ENCODE measurements around the gene CCDC150. TPM values are rescaled to one million over a fixed set of nuclear protein-coding genes. Genes with fewer than 3 reads are reported as not detected.
"Not testable (repeated sequence)": the region's sequence is repeated elsewhere in the genome, so short reads cannot be mapped to it uniquely, and the experiment has no call there.

The CCDC150 gene
- total RNA-seq, 1 donor, result 5.8 TPM

DNA sequence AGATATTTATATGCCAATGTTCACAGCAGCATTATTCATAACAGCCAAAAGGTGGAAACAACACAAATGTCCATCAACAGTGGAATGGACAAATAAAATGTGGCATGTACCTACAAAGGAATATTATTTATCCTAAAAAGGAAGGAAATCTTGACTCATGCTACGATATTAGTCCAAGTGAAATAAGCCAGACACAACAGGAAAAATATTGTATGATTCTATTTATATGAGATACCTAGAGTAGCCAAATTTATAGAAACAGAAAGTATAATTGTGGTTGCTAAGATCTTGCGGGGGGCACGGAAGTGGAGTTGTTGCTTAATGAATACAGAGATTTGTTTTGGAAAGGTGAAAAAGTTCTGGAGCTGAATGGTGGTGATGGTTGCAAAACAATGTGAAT lies 33.0 kb upstream of the CCDC150 start:
- no peak overlapping the region for H3K27ac ChIP-seq (ENCODE audit: low read depth, low read length)
- H3K9me3 ChIP-seq (ENCODE audit: low read depth, low read length), result no peaks in the 10 kb centered on the region
- no peak for DNase-seq (ENCODE audit: insufficient read length, low spot score, missing footprints)
- H3K27me3 ChIP-seq (ENCODE audit: insufficient read depth, low read length), result no peaks in the 10 kb centered on the region
- peaks cover 20% of the 10 kb centered on the region for H3K4me1 ChIP-seq (ENCODE audit: insufficient read depth, low read length)
- no peaks in the 10 kb centered on the region for H3K79me2 ChIP-seq (ENCODE audit: insufficient read depth, low read length)
- TF ChIP-seq, protein P1, sequence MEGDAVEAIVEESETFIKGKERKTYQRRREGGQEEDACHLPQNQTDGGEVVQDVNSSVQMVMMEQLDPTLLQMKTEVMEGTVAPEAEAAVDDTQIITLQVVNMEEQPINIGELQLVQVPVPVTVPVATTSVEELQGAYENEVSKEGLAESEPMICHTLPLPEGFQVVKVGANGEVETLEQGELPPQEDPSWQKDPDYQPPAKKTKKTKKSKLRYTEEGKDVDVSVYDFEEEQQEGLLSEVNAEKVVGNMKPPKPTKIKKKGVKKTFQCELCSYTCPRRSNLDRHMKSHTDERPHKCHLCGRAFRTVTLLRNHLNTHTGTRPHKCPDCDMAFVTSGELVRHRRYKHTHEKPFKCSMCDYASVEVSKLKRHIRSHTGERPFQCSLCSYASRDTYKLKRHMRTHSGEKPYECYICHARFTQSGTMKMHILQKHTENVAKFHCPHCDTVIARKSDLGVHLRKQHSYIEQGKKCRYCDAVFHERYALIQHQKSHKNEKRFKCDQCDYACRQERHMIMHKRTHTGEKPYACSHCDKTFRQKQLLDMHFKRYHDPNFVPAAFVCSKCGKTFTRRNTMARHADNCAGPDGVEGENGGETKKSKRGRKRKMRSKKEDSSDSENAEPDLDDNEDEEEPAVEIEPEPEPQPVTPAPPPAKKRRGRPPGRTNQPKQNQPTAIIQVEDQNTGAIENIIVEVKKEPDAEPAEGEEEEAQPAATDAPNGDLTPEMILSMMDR (IDR thresholded peaks at IDR 0.05; ENCODE audit: extremely low read depth, low read depth, low read length), result no peak
- no peak overlapping the region for H3K4me3 ChIP-seq (ENCODE audit: insufficient read depth, low read length)
- H3K36me3 ChIP-seq (ENCODE audit: insufficient read depth, low read length), result no peaks in the 10 kb centered on the region
- H4K20me1 ChIP-seq (ENCODE audit: insufficient read depth, low read length), result no peaks in the 10 kb centered on the region
- H2AFZ ChIP-seq (ENCODE audit: low read length), result no peak overlapping the region
- H3K4me2 ChIP-seq (ENCODE audit: insufficient read depth, low read length), result no peak overlapping the region

DNA sequence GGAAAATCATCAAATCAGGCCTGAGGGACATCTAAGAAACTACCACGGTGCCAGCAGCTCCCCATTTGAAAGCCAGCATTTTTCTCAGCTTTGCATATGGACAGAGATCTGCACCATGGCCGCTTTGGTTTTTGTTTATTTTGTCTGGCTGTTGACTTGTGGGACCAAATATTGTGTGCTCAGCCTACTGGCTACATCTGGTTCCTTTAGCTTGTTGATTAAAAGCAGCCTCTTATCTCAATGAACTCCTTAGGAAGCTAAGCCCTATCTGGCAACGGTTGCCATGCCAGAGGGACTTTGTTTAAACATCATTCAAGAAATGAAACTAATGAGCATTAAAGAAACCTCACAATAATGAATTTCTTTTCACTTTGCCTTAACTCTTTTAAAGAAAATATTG lies 32.4 kb upstream of the CCDC150 start:
- Histone ChIP-seq H3K9me3 (ENCODE audit: low read depth, low read length) (no peaks in the 10 kb centered on the region), H3K36me3 (ENCODE audit: insufficient read depth, low read length) (no peaks in the 10 kb centered on the region), H3K4me3 (ENCODE audit: insufficient read depth, low read length) (no peak overlapping the region), H3K4me1 (ENCODE audit: insufficient read depth, low read length) (peaks cover 15% of the 10 kb centered on the region), H4K20me1 (ENCODE audit: insufficient read depth, low read length) (no peaks in the 10 kb centered on the region), H3K79me2 (ENCODE audit: insufficient read depth, low read length) (no peaks in the 10 kb centered on the region), H3K4me2 (ENCODE audit: insufficient read depth, low read length) (no peak overlapping the region), H2AFZ (ENCODE audit: low read length) (no peak overlapping the region), H3K27ac (ENCODE audit: low read depth, low read length) (no peak overlapping the region), H3K27me3 (ENCODE audit: insufficient read depth, low read length) (no peaks in the 10 kb centered on the region)
- DNase-seq (ENCODE audit: insufficient read length, low spot score, missing footprints), result no peak
- TF ChIP-seq, protein P1 (IDR thresholded peaks at IDR 0.05; ENCODE audit: extremely low read depth, low read depth, low read length), result no peak

DNA sequence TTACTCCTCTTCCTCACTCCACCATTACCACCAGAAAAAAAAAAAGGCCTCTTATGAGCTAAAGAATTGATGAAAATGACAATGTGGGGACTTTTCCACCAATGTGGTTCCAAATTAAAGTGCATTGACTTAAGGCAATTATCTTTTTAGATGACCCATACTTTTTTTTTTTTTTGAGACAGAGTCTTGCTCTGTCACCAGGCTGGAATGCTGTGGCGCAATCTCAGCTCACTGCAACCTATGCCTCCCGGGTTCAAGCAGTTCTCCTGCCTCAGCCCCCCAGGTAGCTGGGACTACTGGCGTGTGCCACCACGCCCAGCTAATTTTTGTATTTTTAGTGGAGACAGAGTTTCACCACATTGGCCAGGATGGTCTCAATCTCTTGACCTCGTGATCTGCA lies 31.6 kb upstream of the CCDC150 start:
- H4K20me1 ChIP-seq (ENCODE audit: insufficient read depth, low read length); H3K27me3 ChIP-seq (ENCODE audit: insufficient read depth, low read length); DNase-seq (ENCODE audit: insufficient read length, low spot score, missing footprints); H3K4me3 ChIP-seq (ENCODE audit: insufficient read depth, low read length); H3K9me3 ChIP-seq (ENCODE audit: low read depth, low read length); H3K36me3 ChIP-seq (ENCODE audit: insufficient read depth, low read length); H2AFZ ChIP-seq (ENCODE audit: low read length); H3K79me2 ChIP-seq (ENCODE audit: insufficient read depth, low read length): not testable (repeated sequence)
- Histone ChIP-seq H3K27ac (ENCODE audit: low read depth, low read length) (peak overlapping the region; percentile 20), H3K4me2 (ENCODE audit: insufficient read depth, low read length) (peak overlapping the region; percentile 21), H3K4me1 (ENCODE audit: insufficient read depth, low read length) (peaks cover 14% of the 10 kb centered on the region)

- H3K9me3 ChIP-seq (ENCODE audit: low read depth, low read length), result no peaks in the 10 kb centered on the region
- H3K36me3 ChIP-seq (ENCODE audit: insufficient read depth, low read length), result no peaks in the 10 kb centered on the region
- peaks cover 11% of the 10 kb centered on the region for H3K4me1 ChIP-seq (ENCODE audit: insufficient read depth, low read length)
- no peak overlapping the region for H3K4me2 ChIP-seq (ENCODE audit: insufficient read depth, low read length)
- H2AFZ ChIP-seq (ENCODE audit: low read length), result no peak overlapping the region
- no peaks in the 10 kb centered on the region for H3K79me2 ChIP-seq (ENCODE audit: insufficient read depth, low read length)
- no peak overlapping the region for H3K27ac ChIP-seq (ENCODE audit: low read depth, low read length)
- no peak overlapping the region for H3K4me3 ChIP-seq (ENCODE audit: insufficient read depth, low read length)
- no peak for DNase-seq (ENCODE audit: insufficient read length, low spot score, missing footprints)
- no peaks in the 10 kb centered on the region for H4K20me1 ChIP-seq (ENCODE audit: insufficient read depth, low read length)
- H3K27me3 ChIP-seq (ENCODE audit: insufficient read depth, low read length), result no peaks in the 10 kb centered on the region
- TF ChIP-seq, protein P1 (IDR thresholded peaks at IDR 0.05; ENCODE audit: extremely low read depth, low read depth, low read length), result no peak
Observed at GRCh38 chr2:196609806-196610205, 29.7 kb upstream of the CCDC150 start.

All from osteoblast (primary cell).